Activated CD8-positive, alpha-beta T cell treated with anti-CD3 and anti-CD28 coated beads for 36 hours (primary cell): ENCODE measurements around the gene CLIC5. TPM values are rescaled to one million over a fixed set of nuclear protein-coding genes. Genes with fewer than 3 reads are reported as not detected.
A peak's percentile ranks its signal among the peaks of the same experiment; 100 is the strongest.

Experiments used
- ATAC-seq: fragments of 200-7000 bp; cut with Tn5 transposase; one replicate; pipeline ENCODE4 v1.10.0; 2021; ENCODE audit warnings: mild to moderate bottlenecking, moderate library complexity
- CTCF ChIA-PET: fragments of 350-600 bp; sonication (Branson Sonifier 250); formaldehyde crosslinking; loops from one replicate; lab custom pipeline; 2021; ENCODE audit warnings: antibody characterized with exemption; lab: Charles Lee
- POLR2A ChIA-PET: fragments of 350-600 bp; sonication (Branson Sonifier 250); formaldehyde crosslinking; loops from one replicate; lab custom pipeline; 2021; ENCODE audit warnings: antibody characterized with exemption; lab: Charles Lee
- DNase-seq: peaks from one replicate; pipeline ENCODE4 v3.0.0-alpha.2; 2020
- H3K27ac Mint-ChIP-seq: one replicate; pipeline ENCODE4 v1.8.0; 2021; ENCODE audit warnings: mild to moderate bottlenecking, mixed read lengths
- H3K27me3 Mint-ChIP-seq: one replicate; pipeline ENCODE4 v1.8.0; 2021; ENCODE audit warnings: mixed read lengths
- H3K36me3 Mint-ChIP-seq: one replicate; pipeline ENCODE4 v1.8.0; 2021; ENCODE audit warnings: low read depth, mixed read lengths
- H3K4me1 Mint-ChIP-seq: one replicate; pipeline ENCODE4 v1.8.0; 2021; ENCODE audit warnings: low read depth, mixed read lengths
- H3K4me3 Mint-ChIP-seq: one replicate; pipeline ENCODE4 v1.8.0; 2021; ENCODE audit warnings: mild to moderate bottlenecking, moderate library complexity, mixed read lengths
- H3K9me3 Mint-ChIP-seq: one replicate; pipeline ENCODE4 v1.8.0; 2021; ENCODE audit warnings: mixed read lengths
- CTCF ChIP-seq: fragments of 200-600 bp; IDR thresholded peaks from one replicate; pipeline ENCODE4 v1.8.0; 2022; ENCODE audit warnings: antibody characterized with exemption, mild to moderate bottlenecking
- intact Hi-C: fragments of 100-400 bp; cut with micrococcal nuclease; formaldehyde crosslinking; loops from one replicate; pipeline ENCODE4 v1.10.0; 2022
- total RNA-seq, 2 experiments: library from RNA; stranded (reverse); gene quantifications; one replicate each; pipeline ENCODE4 v1.2.3, GENCODE V29; 2021

CLIC5 gene
- total RNA-seq, 2 experiments from 2014 or later, result 1.1 TPM

- TF ChIP-seq CTCF, result no peak
- Mint-ChIP-seq H3K27ac (no peak overlapping the region), H3K9me3 (no peaks in the 10 kb centered on the region), H3K4me3 (no peak overlapping the region), H3K36me3 (no peaks in the 10 kb centered on the region), H3K4me1 (no peaks in the 10 kb centered on the region), H3K27me3 (no peaks in the 10 kb centered on the region)
- POLR2A ChIA-PET, result no interaction called here
- ATAC-seq (no peak), DNase-seq (no peak)
- CTCF ChIA-PET, result no interaction called here
- intact Hi-C loops, result no loop called here
These were observed 67.9 kb downstream of the CLIC5 start for GRCh38 chr6:45947807-45948206.

GRCh38 chr6:45946887-45947286 lies 68.8 kb downstream of the CLIC5 start:
- no peaks in the 10 kb centered on the region for H3K27me3 Mint-ChIP-seq
- H3K4me1 Mint-ChIP-seq, result no peaks in the 10 kb centered on the region
- ATAC-seq, result no peak
- no peak for TF ChIP-seq CTCF
- H3K9me3 Mint-ChIP-seq, result no peaks in the 10 kb centered on the region
- no peaks in the 10 kb centered on the region for H3K36me3 Mint-ChIP-seq
- CTCF ChIA-PET, result no interaction called here
- intact Hi-C loops, result no loop called here
- no peak for DNase-seq
- no peak overlapping the region for H3K27ac Mint-ChIP-seq
- POLR2A ChIA-PET, result interaction anchor here (1.5 kb wide), 1 partner anchor 16 kb away, joined by 5 read pairs; no protein-coding TSS in a partner anchor
- H3K4me3 Mint-ChIP-seq, result no peak overlapping the region

- Mint-ChIP-seq H3K4me1 (no peaks in the 10 kb centered on the region), H3K4me3 (no peak overlapping the region), H3K27me3 (no peaks in the 10 kb centered on the region), H3K36me3 (no peaks in the 10 kb centered on the region), H3K9me3 (no peaks in the 10 kb centered on the region), H3K27ac (no peak overlapping the region)
- TF ChIP-seq CTCF, result no peak
- intact Hi-C loops, result no loop called here
- CTCF ChIA-PET, result no interaction called here
- DNase-seq, result peak; percentile 15
- ATAC-seq, result no peak
- POLR2A ChIA-PET, result interaction anchor here (1.5 kb wide), 1 partner anchor 16 kb away, joined by 5 read pairs; no protein-coding TSS in a partner anchor
These were observed 69.3 kb downstream of the CLIC5 start for GRCh38 chr6:45946352-45946751.

GRCh38 chr6:45942953-45943352 lies 72.7 kb downstream of the CLIC5 start:
- no peak overlapping the region for H3K4me3 Mint-ChIP-seq
- no peak for ATAC-seq
- ChIA-PET CTCF (interaction anchor here (1.4 to 6.0 kb wide), 2 partner anchors 12 to 15 kb away, joined by 4 to 37 read pairs; no protein-coding TSS in a partner anchor), POLR2A (no interaction called here)
- no peak overlapping the region for H3K27ac Mint-ChIP-seq
- H3K27me3 Mint-ChIP-seq, result no peaks in the 10 kb centered on the region
- H3K36me3 Mint-ChIP-seq, result no peaks in the 10 kb centered on the region
- H3K9me3 Mint-ChIP-seq, result no peaks in the 10 kb centered on the region
- no peak for DNase-seq
- TF ChIP-seq CTCF, result no peak
- intact Hi-C loops, result no loop called here
- H3K4me1 Mint-ChIP-seq, result no peaks in the 10 kb centered on the region

- TF ChIP-seq CTCF, result no peak
- Mint-ChIP-seq H3K4me3 (no peak overlapping the region), H3K36me3 (no peaks in the 10 kb centered on the region), H3K27ac (no peak overlapping the region), H3K27me3 (no peaks in the 10 kb centered on the region), H3K9me3 (no peaks in the 10 kb centered on the region), H3K4me1 (peaks cover 1% of the 10 kb centered on the region)
- intact Hi-C loops, result no loop called here
- ChIA-PET POLR2A (no interaction called here), CTCF (interaction anchor here (1.2 kb wide), 1 partner anchor 26 kb away, joined by 3 read pairs; no protein-coding TSS in a partner anchor)
- DNase-seq (no peak), ATAC-seq (no peak)
These were observed 81.8 kb downstream of the CLIC5 start for GRCh38 chr6:45933855-45934254.
